ENCODE measurements around the gene CDH2.

DNA sequence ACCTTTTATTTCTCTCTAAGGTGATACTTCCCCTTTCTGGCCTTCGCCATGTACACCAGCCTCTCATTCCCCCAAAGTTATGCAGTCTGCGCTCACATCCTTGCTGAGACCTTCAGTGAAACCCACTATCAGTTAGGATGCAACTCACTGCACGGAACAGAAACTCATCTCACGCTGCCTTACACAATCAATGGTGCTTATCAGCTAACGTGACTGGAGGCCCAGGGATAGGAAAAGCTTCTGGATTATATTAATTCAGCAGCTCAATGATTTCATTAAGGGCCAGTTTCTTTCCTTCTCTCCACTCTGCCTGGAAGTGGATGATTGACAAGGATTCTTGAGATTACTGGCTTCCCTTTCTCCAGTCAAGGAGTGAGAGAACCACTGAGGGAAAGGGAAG lies 44.8 kb downstream of the CDH2 start:
- TF ChIP-seq, protein P1, sequence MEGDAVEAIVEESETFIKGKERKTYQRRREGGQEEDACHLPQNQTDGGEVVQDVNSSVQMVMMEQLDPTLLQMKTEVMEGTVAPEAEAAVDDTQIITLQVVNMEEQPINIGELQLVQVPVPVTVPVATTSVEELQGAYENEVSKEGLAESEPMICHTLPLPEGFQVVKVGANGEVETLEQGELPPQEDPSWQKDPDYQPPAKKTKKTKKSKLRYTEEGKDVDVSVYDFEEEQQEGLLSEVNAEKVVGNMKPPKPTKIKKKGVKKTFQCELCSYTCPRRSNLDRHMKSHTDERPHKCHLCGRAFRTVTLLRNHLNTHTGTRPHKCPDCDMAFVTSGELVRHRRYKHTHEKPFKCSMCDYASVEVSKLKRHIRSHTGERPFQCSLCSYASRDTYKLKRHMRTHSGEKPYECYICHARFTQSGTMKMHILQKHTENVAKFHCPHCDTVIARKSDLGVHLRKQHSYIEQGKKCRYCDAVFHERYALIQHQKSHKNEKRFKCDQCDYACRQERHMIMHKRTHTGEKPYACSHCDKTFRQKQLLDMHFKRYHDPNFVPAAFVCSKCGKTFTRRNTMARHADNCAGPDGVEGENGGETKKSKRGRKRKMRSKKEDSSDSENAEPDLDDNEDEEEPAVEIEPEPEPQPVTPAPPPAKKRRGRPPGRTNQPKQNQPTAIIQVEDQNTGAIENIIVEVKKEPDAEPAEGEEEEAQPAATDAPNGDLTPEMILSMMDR (IDR thresholded peaks at IDR 0.05) = no peak
- no peak for TF ChIP-seq POLR2A (IDR thresholded peaks at IDR 0.05)

All from lower leg skin (tissue), 3 donors.